GM20431 (cell line): ENCODE results near the gene CEP19.

ENCODE experiments used
- in situ Hi-C: fragments of 300-500 bp; cut with MseI, MboI; formaldehyde crosslinking; loops from one replicate; pipeline ENCODE4 v1.15.0; 2020; ENCODE audit warnings: low sequenced_read_pairs; ENCODE audit not compliant: unreplicated experiment

CEP19 gene

DNA sequence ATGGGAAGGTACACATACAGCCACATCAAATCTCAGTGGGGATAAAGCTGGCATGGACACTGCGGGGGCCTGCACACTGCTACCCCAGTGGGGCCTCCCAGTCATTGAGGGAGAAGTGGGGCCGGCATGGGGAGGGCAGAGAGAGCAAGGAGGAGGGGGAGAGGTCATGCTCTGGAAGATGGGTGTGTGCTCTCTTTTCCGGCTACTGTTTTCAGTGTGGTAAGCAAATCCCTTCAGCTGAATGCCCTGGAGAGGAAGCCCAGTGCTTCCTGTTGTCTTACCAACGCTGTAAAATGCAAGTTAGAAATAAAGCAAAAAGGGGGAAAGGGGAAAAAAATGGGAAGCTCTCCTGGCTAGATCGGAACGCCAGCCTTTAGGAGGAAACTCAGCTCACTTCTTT, 41.7 kb downstream of the CEP19 start:
- in situ Hi-C loops = no loop called here

DNA sequence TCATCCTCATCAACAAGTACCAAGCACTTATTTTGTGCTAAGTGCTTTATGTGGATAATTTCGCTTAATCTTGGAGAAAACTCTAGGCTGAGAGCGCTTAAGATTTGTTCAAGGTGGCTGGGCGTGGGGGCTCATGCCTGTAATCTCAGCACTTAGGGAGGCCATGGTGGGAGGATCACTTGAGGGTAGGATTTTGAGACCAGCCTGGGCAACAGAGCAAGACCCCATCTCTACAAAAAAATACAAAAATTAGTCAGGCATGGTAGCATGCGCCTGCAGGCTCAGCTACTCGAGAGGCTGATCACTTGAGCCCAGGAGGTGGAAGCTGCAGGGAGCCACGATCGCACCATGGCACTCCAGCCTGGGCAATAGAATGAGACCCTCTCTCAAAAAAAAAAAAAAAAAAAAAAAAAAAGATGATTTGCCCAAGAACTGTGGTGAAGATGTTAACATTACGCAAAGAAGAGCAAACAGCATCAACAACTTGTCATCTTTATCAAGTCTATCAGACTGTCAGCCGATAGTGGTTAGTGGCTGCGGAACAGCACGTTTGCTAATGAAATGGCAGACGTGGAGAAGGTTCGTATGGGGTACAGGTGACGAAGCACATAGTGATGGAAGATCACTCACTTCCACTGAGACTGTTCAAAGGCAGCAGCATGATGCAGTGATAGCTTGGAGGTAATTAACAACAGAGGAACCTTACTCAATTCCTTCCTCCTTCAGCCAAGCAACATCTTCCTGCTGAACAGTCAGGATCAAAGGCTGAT, 44.8 kb downstream of the CEP19 start:
- in situ Hi-C loops = no loop called here

DNA sequence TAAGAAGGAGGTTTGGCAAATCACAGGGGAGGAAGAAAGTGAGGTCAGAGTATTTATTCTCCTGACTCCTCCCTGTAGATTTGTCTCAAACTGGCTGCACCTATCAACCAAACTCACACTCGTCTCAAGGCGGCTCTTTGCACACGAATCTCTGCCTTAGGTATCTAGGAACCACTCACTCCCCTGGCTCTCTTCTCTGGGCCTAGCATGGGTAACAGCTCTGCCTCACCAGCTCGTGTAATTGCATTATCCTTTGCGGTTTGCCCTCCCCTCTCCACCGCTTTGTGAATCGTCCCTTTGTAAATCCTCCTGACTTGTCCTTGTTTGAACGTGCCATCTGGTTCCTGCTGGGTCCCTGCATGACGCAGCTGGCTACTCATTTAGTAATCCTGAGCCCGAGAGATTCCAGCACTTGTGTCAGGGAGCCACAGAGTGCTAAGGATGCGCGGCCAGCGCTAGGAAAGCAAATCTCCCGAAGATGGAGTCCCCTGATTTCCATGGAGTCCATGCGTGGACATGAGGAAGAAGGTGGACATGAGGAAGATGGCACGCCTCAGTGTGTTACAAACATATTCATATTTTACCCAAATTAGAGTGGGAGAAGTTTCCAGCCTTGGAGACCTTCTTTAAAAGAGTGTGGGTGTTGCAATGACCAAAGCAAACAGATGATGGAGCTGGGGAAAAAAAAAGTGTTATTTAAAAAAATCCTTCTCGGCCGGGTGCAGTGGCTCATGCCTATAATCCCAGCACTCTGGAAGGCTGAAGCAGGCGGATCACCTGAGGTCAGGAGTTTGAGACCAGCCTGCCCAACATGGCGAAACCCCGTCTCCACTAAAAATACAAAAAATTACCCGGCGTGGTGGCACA, 45.8 kb downstream of the CEP19 start:
- in situ Hi-C loops = no loop called here

DNA sequence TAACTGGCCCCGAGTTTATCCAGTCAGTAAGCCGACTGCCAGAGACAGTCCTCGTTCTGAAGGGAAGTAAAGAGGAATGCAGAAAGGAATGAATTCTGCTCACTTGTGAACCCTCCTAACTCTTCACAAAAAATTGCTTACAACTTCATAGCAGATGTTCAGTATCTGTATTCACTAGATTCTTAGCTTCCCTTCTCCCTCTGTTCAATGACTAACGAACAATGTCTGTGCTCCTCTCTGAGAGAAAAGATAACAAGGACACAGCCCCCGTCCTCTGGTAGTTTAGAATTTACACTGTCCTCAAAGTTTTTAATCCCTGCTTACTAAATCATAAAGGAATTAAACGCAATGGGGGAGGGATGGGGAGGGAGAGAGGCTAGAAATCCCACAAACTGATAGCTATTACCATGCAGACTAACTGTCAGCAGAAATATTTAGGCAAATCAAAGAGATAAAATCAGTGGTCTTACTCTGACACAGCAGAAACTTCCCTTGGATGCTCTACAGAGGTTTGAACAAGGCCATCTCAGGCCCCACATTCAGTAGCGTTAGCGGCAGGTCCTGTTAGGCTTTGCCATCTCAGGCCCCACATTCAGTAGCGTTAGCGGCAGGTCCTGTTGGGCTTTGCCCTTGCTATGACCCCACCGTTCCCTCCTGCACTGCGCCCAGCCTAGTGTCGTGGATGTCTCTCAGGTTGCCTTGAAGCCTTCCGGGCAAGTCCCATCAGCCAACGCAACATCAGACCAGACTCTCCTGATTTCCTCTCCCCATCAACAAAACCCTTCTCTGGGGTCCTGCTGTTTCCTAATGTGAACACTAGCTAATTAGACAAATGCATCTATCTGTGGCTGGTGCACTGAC, 49.1 kb downstream of the CEP19 start:
- in situ Hi-C loops = no loop called here

DNA sequence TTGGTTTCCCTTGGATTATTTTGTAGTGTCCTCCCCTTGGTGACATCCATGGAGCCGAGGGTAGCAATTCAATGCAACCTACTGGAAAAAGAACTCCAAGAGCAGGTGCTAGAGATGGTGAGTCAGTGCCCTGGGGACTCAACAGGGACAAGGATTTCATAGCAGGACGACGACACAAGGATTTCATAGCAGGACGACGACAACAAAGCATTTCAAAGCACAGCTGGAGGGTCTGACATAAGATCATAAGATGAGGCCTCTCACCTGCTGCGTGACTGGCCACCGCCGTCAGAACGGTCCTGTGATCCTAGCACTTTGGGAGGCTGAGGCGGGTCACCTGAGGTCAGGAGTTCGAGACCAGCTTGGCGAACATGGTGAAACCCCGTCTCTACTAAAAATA, 50.0 kb downstream of the CEP19 start:
- in situ Hi-C loops = no loop called here

DNA sequence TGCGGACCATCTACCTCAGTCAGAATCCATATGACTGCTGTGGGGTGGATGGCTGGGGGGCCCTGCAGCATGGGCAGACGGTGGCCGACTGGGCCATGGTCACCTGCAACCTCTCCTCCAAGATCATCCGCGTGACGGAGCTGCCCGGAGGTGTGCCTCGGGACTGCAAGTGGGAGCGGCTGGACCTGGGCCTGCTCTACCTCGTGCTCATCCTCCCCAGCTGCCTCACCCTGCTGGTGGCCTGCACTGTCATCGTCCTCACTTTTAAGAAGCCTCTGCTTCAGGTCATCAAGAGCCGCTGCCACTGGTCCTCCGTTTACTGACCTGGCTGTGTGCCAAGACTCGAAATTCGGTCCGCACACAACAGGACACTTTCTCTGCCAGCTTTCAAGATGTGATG, 50.6 kb downstream of the CEP19 start:
- in situ Hi-C loops = no loop called here

DNA sequence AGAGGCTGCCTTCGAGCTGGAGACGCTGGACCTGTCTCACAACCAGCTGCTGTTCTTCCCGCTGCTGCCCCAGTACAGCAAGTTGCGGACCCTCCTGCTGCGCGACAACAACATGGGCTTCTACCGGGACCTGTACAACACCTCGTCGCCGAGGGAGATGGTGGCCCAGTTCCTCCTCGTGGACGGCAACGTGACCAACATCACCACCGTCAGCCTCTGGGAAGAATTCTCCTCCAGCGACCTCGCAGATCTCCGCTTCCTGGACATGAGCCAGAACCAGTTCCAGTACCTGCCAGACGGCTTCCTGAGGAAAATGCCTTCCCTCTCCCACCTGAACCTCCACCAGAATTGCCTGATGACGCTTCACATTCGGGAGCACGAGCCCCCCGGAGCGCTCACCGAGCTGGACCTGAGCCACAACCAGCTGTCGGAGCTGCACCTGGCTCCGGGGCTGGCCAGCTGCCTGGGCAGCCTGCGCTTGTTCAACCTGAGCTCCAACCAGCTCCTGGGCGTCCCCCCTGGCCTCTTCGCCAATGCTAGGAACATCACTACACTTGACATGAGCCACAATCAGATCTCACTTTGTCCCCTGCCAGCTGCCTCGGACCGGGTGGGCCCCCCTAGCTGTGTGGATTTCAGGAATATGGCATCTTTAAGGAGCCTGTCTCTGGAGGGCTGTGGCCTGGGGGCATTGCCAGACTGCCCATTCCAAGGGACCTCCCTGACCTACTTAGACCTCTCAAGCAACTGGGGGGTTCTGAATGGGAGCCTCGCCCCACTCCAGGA, 51.5 kb downstream of the CEP19 start:
- in situ Hi-C loops = no loop called here

DNA sequence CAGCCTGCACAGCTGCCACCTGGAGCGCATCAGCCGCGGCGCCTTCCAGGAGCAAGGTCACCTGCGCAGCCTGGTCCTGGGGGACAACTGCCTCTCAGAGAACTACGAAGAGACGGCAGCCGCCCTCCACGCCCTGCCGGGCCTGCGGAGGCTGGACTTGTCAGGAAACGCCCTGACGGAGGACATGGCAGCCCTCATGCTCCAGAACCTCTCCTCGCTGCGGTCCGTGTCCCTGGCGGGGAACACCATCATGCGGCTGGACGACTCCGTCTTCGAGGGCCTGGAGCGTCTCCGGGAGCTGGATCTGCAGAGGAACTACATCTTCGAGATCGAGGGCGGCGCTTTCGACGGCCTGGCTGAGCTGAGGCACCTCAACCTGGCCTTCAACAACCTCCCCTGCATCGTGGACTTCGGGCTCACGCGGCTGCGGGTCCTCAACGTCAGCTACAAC, 52.1 kb downstream of the CEP19 start:
- in situ Hi-C loops = no loop called here
